Activated CD4-positive, alpha-beta T cell treated with anti-CD3 and anti-CD28 coated beads for 36 hours (primary cell): Measurements from ENCODE around the gene CNTN5. TPM values are rescaled to one million over a fixed set of nuclear protein-coding genes. Genes with fewer than 3 reads are reported as not detected.

Experiments
- ATAC-seq: fragments of 200-7000 bp; cut with Tn5 transposase; one replicate; pipeline ENCODE4 v1.10.0; 2021; ENCODE audit warnings: mild to moderate bottlenecking, moderate library complexity
- CTCF ChIA-PET: fragments of 350-600 bp; sonication (Branson Sonifier 250); formaldehyde crosslinking; loops from one replicate; lab custom pipeline; 2021; ENCODE audit warnings: antibody characterized with exemption; lab: Charles Lee
- POLR2A ChIA-PET: fragments of 350-600 bp; sonication (Branson Sonifier 250); formaldehyde crosslinking; loops from one replicate; lab custom pipeline; 2021; ENCODE audit warnings: antibody characterized with exemption, inconsistent platforms; lab: Charles Lee
- DNase-seq: peaks from one replicate; pipeline ENCODE4 v3.0.0-alpha.2; 2020
- H3K27ac Mint-ChIP-seq: one replicate; pipeline ENCODE4 v1.8.0; 2021; ENCODE audit warnings: mixed read lengths
- H3K27me3 Mint-ChIP-seq: one replicate; pipeline ENCODE4 v1.8.0; 2021; ENCODE audit warnings: mixed read lengths
- H3K36me3 Mint-ChIP-seq: one replicate; pipeline ENCODE4 v1.8.0; 2021; ENCODE audit warnings: low read depth, mixed read lengths
- H3K4me1 Mint-ChIP-seq: one replicate; pipeline ENCODE4 v1.8.0; 2021; ENCODE audit warnings: mixed read lengths
- H3K4me3 Mint-ChIP-seq: one replicate; pipeline ENCODE4 v1.8.0; 2021; ENCODE audit warnings: mild to moderate bottlenecking, moderate library complexity, mixed read lengths
- H3K9me3 Mint-ChIP-seq: one replicate; pipeline ENCODE4 v1.8.0; 2021; ENCODE audit warnings: low read depth, mixed read lengths
- intact Hi-C, 2 experiments: fragments of 100-400 bp; cut with DNase I in 1 of 2; cut with micrococcal nuclease in 1 of 2; formaldehyde crosslinking; loops; one replicate each; pipeline versions ENCODE4 v1.14.2 to v1.15.1; 2022 to 2024; cut with DNase I, micrococcal nuclease
- total RNA-seq, 2 experiments: library from RNA; stranded (reverse); gene quantifications; one replicate each; pipeline ENCODE4 v1.2.3, GENCODE V29; 2021

The CNTN5 gene
- total RNA-seq, 2 experiments from 2014 or later, result not detected

DNA sequence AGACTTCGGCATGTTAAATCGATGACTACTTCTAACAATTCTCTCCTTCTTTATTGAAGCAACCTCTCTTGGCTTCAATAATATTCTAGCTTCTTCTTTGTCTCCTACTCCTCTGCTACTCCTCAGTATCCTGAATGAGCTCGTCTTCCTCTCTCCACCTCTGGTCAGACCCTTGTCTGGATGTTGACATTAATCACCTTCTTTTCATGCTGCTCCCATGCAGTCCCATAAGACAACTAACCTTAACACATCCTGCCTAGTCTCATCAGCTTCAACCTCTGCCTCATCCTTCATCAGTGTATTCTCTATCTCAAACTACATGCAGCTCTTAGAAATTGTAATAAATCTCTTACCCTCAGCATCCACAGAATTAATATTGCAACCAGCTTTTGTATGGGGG is 695.6 kb downstream of the CNTN5 start:
- intact Hi-C loops, result no loop called here

GRCh38 chr11:99718291-99718690 is 697.5 kb downstream of the CNTN5 start:
- Mint-ChIP-seq H3K4me1 (no peaks in the 10 kb centered on the region), H3K4me3 (no peak overlapping the region), H3K27me3 (no peaks in the 10 kb centered on the region), H3K36me3 (no peaks in the 10 kb centered on the region), H3K27ac (no peak overlapping the region), H3K9me3 (peaks cover 19% of the 10 kb centered on the region)
- no peak for ATAC-seq
- no peak for DNase-seq
- intact Hi-C loops, result no loop called here
- ChIA-PET CTCF (no interaction called here), POLR2A (no interaction called here)

More for the DNA sequence above, 695.6 kb downstream of the CNTN5 start:
- H3K27ac Mint-ChIP-seq, result no peak overlapping the region
- ATAC-seq (no peak), DNase-seq (no peak)
- no peaks in the 10 kb centered on the region for H3K4me1 Mint-ChIP-seq
- no peaks in the 10 kb centered on the region for H3K27me3 Mint-ChIP-seq
- H3K4me3 Mint-ChIP-seq, result no peak overlapping the region
- ChIA-PET CTCF (interaction anchor here (0.5 to 0.9 kb wide), 2 partner anchors 8 to 864 kb away, joined by 3 to 5 read pairs; no protein-coding TSS in a partner anchor), POLR2A (no interaction called here)
- no peaks in the 10 kb centered on the region for H3K36me3 Mint-ChIP-seq
- peaks cover 16% of the 10 kb centered on the region for H3K9me3 Mint-ChIP-seq

DNA sequence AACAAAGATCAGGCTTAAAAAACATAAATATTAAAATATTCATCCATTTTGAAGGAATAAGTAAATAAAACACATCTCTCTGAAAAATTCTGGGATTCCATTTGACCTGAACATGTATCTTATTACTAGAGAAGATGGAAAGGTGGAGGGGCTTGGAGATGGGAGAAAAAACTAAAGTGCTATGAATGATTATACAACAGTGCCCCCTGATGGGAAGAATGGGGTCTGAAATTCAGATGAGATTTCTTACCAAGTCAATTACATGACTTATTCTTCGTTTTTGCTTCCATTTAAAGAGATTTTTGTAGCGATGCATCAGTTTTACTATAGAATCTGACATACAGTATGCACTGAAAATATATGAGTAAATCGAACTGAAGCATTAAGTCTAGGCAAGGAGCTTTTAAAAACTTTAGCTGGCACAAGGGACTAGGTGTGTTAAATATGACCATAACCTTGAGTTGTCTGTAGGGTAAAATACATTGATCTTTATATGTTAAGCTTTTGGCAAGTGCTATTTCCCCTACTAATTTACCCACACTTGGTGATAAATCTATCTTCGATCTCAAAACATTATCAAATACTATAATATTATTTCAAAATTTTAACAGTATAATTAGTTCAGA is 718.8 kb downstream of the CNTN5 start:
- peaks cover 2% of the 10 kb centered on the region for H3K9me3 Mint-ChIP-seq
- POLR2A ChIA-PET, result no interaction called here
- no peak for DNase-seq
- CTCF ChIA-PET, result interaction anchor here (0.8 kb wide), 1 partner anchor 163 kb away, joined by 3 read pairs; no protein-coding TSS in a partner anchor
- intact Hi-C loops, result no loop called here
- ATAC-seq, result no peak
- H3K27me3 Mint-ChIP-seq, result no peaks in the 10 kb centered on the region
- no peak overlapping the region for H3K27ac Mint-ChIP-seq
- no peaks in the 10 kb centered on the region for H3K36me3 Mint-ChIP-seq
- no peak overlapping the region for H3K4me3 Mint-ChIP-seq
- H3K4me1 Mint-ChIP-seq, result no peaks in the 10 kb centered on the region

DNA sequence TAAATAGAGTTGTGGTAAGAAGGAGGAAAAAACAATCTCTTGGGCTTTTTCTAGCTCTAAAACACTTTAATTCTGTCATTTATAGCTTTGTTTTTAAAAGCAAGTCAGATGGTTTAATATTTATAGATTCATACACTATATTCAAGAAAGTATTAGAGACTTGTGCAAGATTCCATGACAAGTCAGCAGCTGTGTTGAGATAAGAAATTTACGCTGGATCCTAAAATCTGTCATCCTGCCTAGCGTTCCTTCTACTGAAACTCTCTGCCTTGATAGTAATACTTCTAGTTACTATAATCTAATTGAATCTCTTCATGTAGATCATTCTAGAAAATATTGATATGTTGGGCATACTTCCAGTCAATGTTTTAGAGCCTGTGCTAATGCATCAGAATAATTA is 721.8 kb downstream of the CNTN5 start:
- POLR2A ChIA-PET, result no interaction called here
- no peaks in the 10 kb centered on the region for H3K4me1 Mint-ChIP-seq
- H3K27ac Mint-ChIP-seq, result no peak overlapping the region
- H3K36me3 Mint-ChIP-seq, result no peaks in the 10 kb centered on the region
- no peaks in the 10 kb centered on the region for H3K27me3 Mint-ChIP-seq
- H3K4me3 Mint-ChIP-seq, result no peak overlapping the region
- intact Hi-C loops, result no loop called here
- peaks cover 2% of the 10 kb centered on the region for H3K9me3 Mint-ChIP-seq
- DNase-seq, result no peak
- CTCF ChIA-PET, result no interaction called here
- no peak for ATAC-seq

- H3K4me1 Mint-ChIP-seq, result no peaks in the 10 kb centered on the region
- ATAC-seq, result no peak
- DNase-seq, result no peak
- POLR2A ChIA-PET, result no interaction called here
- H3K9me3 Mint-ChIP-seq, result peaks cover 2% of the 10 kb centered on the region
- CTCF ChIA-PET, result no interaction called here
- H3K27me3 Mint-ChIP-seq, result no peaks in the 10 kb centered on the region
- H3K36me3 Mint-ChIP-seq, result no peaks in the 10 kb centered on the region
- H3K27ac Mint-ChIP-seq, result no peak overlapping the region
- no peak overlapping the region for H3K4me3 Mint-ChIP-seq
- intact Hi-C loops, result no loop called here
Measured at GRCh38 chr11:99759787-99760186, 739.0 kb downstream of the CNTN5 start.

DNA sequence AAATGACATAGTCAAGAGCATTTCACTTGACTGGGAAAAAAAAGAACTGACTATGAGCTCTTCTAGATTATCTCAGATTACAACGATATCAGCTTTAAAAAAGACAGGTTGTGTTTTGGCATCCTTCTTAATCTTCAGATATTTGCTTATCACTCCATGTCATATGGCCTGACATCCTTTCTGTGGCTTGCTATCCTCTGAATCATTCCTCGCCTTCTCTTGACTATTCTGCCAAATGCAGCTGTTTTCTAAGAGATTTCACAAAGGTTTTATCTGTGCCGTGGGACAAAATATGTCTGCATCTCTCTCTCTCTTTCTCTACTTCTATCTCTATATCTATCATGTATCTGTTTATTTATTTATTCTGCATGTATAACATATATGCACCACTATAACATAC is 746.1 kb downstream of the CNTN5 start:
- ATAC-seq, result no peak
- POLR2A ChIA-PET, result no interaction called here
- no peak for DNase-seq
- intact Hi-C loops, result no loop called here
- H3K27ac Mint-ChIP-seq, result no peak overlapping the region
- H3K4me1 Mint-ChIP-seq, result no peaks in the 10 kb centered on the region
- no peak overlapping the region for H3K4me3 Mint-ChIP-seq
- no peaks in the 10 kb centered on the region for H3K36me3 Mint-ChIP-seq
- H3K9me3 Mint-ChIP-seq, result peaks cover 2% of the 10 kb centered on the region
- CTCF ChIA-PET, result interaction anchor here (1.5 kb wide), 1 partner anchor 10 kb away, joined by 3 read pairs; no protein-coding TSS in a partner anchor
- no peaks in the 10 kb centered on the region for H3K27me3 Mint-ChIP-seq

- ATAC-seq (no peak), DNase-seq (no peak)
- no peaks in the 10 kb centered on the region for H3K36me3 Mint-ChIP-seq
- intact Hi-C loops, result no loop called here
- CTCF ChIA-PET, result no interaction called here
- H3K4me1 Mint-ChIP-seq, result no peaks in the 10 kb centered on the region
- POLR2A ChIA-PET, result no interaction called here
- no peaks in the 10 kb centered on the region for H3K27me3 Mint-ChIP-seq
- H3K9me3 Mint-ChIP-seq, result peaks cover 1% of the 10 kb centered on the region
- no peak overlapping the region for H3K4me3 Mint-ChIP-seq
- H3K27ac Mint-ChIP-seq, result no peak overlapping the region
Measured at GRCh38 chr11:99773646-99774045, 752.9 kb downstream of the CNTN5 start.

DNA sequence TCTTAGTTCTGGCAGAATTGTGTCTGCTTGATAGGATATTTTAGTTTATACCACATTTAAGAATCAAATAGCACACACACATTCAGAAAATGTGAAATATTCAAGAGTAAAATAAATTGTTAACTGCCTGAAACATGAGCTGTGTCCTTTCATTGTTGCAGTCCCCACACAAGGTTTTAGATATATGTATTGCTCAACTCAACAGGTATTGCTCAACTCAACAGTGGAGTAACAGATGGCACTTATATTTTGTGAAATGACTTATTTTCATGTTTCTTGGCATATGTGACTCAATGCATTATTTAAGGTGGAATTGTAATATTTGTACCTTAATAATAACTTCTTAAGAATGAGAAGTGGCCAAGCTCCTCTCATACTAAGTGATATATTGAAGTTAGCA is 760.3 kb downstream of the CNTN5 start:
- POLR2A ChIA-PET, result no interaction called here
- Mint-ChIP-seq H3K4me3 (no peak overlapping the region), H3K36me3 (no peaks in the 10 kb centered on the region), H3K9me3 (peaks cover 2% of the 10 kb centered on the region), H3K27me3 (no peaks in the 10 kb centered on the region), H3K4me1 (no peaks in the 10 kb centered on the region), H3K27ac (no peak overlapping the region)
- intact Hi-C loops, result no loop called here
- DNase-seq (no peak), ATAC-seq (no peak)
- CTCF ChIA-PET, result no interaction called here

DNA sequence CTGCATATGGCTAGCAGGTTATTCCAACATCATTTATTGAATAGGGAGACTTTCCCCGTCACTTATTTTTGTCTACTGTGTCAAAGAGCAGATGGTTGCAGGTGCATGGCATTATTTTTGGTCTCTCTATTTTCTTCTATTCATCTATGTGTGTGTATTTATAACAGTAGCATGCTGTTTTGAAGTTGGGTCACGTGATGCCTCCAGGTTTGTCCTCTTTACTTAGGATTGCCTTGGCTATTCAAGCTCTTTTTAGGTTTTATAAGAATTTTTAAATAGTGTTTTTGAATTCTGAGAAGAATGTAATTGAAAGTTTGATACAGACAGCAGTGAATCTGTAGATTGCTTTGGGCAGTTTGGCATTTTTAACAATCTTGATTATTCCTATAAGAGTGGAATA is 770.6 kb downstream of the CNTN5 start:
- CTCF ChIA-PET, result no interaction called here

GRCh38 chr11:99795999-99796398 is 775.2 kb downstream of the CNTN5 start:
- H3K27me3 Mint-ChIP-seq, result no peaks in the 10 kb centered on the region
- no peak for ATAC-seq
- intact Hi-C loops, result no loop called here

More for the DNA sequence above, 770.6 kb downstream of the CNTN5 start:
- no peak overlapping the region for H3K4me3 Mint-ChIP-seq
- POLR2A ChIA-PET, result no interaction called here
- ATAC-seq (no peak), DNase-seq (no peak)
- no peaks in the 10 kb centered on the region for H3K36me3 Mint-ChIP-seq
- H3K4me1 Mint-ChIP-seq, result no peaks in the 10 kb centered on the region
- no peak overlapping the region for H3K27ac Mint-ChIP-seq
- intact Hi-C loops, result no loop called here
- peaks cover 21% of the 10 kb centered on the region for H3K9me3 Mint-ChIP-seq
- H3K27me3 Mint-ChIP-seq, result no peaks in the 10 kb centered on the region

GRCh38 chr11:99803501-99803900 is 782.8 kb downstream of the CNTN5 start:
- Mint-ChIP-seq H3K4me1 (no peaks in the 10 kb centered on the region), H3K27ac (no peak overlapping the region), H3K27me3 (no peaks in the 10 kb centered on the region), H3K9me3 (peaks cover 5% of the 10 kb centered on the region), H3K4me3 (no peak overlapping the region), H3K36me3 (no peaks in the 10 kb centered on the region)
- no peak for ATAC-seq
- intact Hi-C loops, result no loop called here
- no peak for DNase-seq
- POLR2A ChIA-PET, result no interaction called here
- CTCF ChIA-PET, result no interaction called here

More at GRCh38 chr11:99795999-99796398, 775.2 kb downstream of the CNTN5 start:
- no peak overlapping the region for H3K27ac Mint-ChIP-seq
- H3K4me1 Mint-ChIP-seq, result no peaks in the 10 kb centered on the region
- H3K36me3 Mint-ChIP-seq, result no peaks in the 10 kb centered on the region
- ChIA-PET POLR2A (no interaction called here), CTCF (no interaction called here)
- peaks cover 18% of the 10 kb centered on the region for H3K9me3 Mint-ChIP-seq
- H3K4me3 Mint-ChIP-seq, result no peak overlapping the region
- no peak for DNase-seq

DNA sequence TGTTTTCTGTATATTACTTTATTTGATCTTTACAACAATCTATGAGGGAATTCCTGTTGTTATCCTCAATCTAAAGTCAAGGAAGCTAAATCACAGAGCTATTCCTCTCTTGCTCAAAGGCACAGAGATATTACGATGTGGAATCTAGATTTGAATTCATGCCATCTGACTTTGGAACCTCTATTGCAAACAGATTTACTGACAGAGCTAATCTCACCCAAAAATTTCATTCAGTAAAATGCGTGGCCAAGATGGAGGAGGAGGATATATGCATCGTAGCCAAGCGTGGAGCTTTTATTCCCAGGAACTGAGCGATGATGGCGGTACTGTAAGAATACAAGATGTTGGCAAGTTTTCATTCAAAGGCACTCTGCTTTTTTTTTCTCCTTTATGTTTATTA is 791.8 kb downstream of the CNTN5 start:
- Mint-ChIP-seq H3K27ac (no peak overlapping the region), H3K4me3 (no peak overlapping the region), H3K9me3 (peaks cover 5% of the 10 kb centered on the region), H3K27me3 (no peaks in the 10 kb centered on the region), H3K36me3 (no peaks in the 10 kb centered on the region), H3K4me1 (no peaks in the 10 kb centered on the region)
- DNase-seq, result no peak
- POLR2A ChIA-PET, result no interaction called here
- ATAC-seq, result no peak
- intact Hi-C loops, result no loop called here
- CTCF ChIA-PET, result no interaction called here
